A673 (cell line): ENCODE measurements around the gene DOK4. TPM values are rescaled to one million over a fixed set of nuclear protein-coding genes. Genes with fewer than 3 reads are reported as not detected.

Source experiments
- BruUV-seq: library from RNA; stranded (reverse); fragments of 400-500 nt; replicated peaks from 2 replicates; lab custom pipeline; 2021; lab: Mats Ljungman, UMichigan
- CTCF ChIA-PET: fragments of 300-600 bp; sonication (Branson Sonifier 250); formaldehyde crosslinking; loops from one replicate; lab custom pipeline; 2022; ENCODE audit warnings: antibody characterized with exemption; lab: Charles Lee
- POLR2A ChIA-PET: fragments of 300-600 bp; sonication (Branson Sonifier 250); formaldehyde crosslinking; loops from one replicate; lab custom pipeline; 2022; ENCODE audit warnings: antibody characterized with exemption; ENCODE audit not compliant: low non-redundant PET; lab: Charles Lee
- DNase-seq: peaks from one replicate; pipeline ENCODE4 v3.0.0-alpha.2; 2015; ENCODE audit warnings: low spot score
- H3K27ac ChIP-seq: fragments of 200-600 bp; sonication (generic); 2 replicates; pipeline ENCODE4 v1.5.1; 2016; ENCODE audit warnings: mixed run types, low read depth, mild to moderate bottlenecking, mixed read lengths, antibody characterized with exemption, low read length; ENCODE audit not compliant: poor library complexity, severe bottlenecking
- H3K27me3 ChIP-seq: fragments of 200-600 bp; sonication (generic); replicated peaks from 2 replicates; pipeline ENCODE4 v1.6.1; 2017; ENCODE audit warnings: mixed run types, low read depth, mild to moderate bottlenecking, mixed read lengths, antibody characterized with exemption, low read length; ENCODE audit not compliant: insufficient read depth, poor library complexity
- H3K36me3 ChIP-seq: fragments of 200-600 bp; sonication (generic); 2 replicates; pipeline ENCODE4 v1.6.1; 2016; ENCODE audit warnings: mixed run types, mild to moderate bottlenecking, mixed read lengths, antibody characterized with exemption, low read length; ENCODE audit not compliant: insufficient read depth, poor library complexity, severe bottlenecking
- H3K4me1 ChIP-seq: fragments of 200-600 bp; sonication (generic); 2 replicates; pipeline ENCODE4 v1.6.1; 2017; ENCODE audit warnings: mixed run types, mild to moderate bottlenecking, mixed read lengths, antibody characterized with exemption, low read length; ENCODE audit not compliant: insufficient read depth, poor library complexity, severe bottlenecking
- H3K4me3 ChIP-seq: fragments of 200-600 bp; sonication (generic); 2 replicates; pipeline ENCODE4 v1.5.1; 2016; ENCODE audit warnings: low read depth, mixed run types, mild to moderate bottlenecking, mixed read lengths, low read length; ENCODE audit not compliant: poor library complexity, severe bottlenecking
- H3K9me3 ChIP-seq: fragments of 200-600 bp; sonication (generic); 2 replicates; pipeline ENCODE4 v1.6.1; 2016; ENCODE audit warnings: mixed run types, low read depth, mild to moderate bottlenecking, mixed read lengths, antibody characterized with exemption, low read length; ENCODE audit not compliant: poor library complexity, severe bottlenecking
- EZH2 ChIP-seq: fragments of 200-600 bp; sonication (generic); IDR thresholded peaks from 2 replicates; pipeline ENCODE4 v1.6.1; 2017; ENCODE audit warnings: borderline replicate concordance, low read depth, mild to moderate bottlenecking, mixed read lengths, antibody characterized with exemption, low read length; ENCODE audit not compliant: poor library complexity, severe bottlenecking
- intact Hi-C: fragments of 100-400 bp; cut with micrococcal nuclease; formaldehyde crosslinking; loops from one replicate; pipeline ENCODE4 v1.10.0; 2022; ENCODE audit not compliant: unreplicated experiment
- total RNA-seq: library from RNA; stranded (reverse); gene quantifications from 2 replicates; pipeline ENCODE4 v1.2.3, GENCODE V29; 2021
- TF ChIP-seq, protein P1 (sequence below): fragments of 300-800, 200-600 bp; sonication (generic); conservative IDR thresholded peaks from 2 replicates; pipeline ENCODE4 v1.5.1; 2017; ENCODE audit warnings: low read depth, mild to moderate bottlenecking, antibody characterized with exemption, low read length, moderate library complexity, mixed read lengths

The DOK4 gene
- total RNA-seq, 1 experiment from 2014 or later: 14.3 TPM

GRCh38 chr16:57530522-57531252, 44.4 kb upstream of the DOK4 start:
- TF ChIP-seq EZH2: no peak
- TF ChIP-seq, protein P1, sequence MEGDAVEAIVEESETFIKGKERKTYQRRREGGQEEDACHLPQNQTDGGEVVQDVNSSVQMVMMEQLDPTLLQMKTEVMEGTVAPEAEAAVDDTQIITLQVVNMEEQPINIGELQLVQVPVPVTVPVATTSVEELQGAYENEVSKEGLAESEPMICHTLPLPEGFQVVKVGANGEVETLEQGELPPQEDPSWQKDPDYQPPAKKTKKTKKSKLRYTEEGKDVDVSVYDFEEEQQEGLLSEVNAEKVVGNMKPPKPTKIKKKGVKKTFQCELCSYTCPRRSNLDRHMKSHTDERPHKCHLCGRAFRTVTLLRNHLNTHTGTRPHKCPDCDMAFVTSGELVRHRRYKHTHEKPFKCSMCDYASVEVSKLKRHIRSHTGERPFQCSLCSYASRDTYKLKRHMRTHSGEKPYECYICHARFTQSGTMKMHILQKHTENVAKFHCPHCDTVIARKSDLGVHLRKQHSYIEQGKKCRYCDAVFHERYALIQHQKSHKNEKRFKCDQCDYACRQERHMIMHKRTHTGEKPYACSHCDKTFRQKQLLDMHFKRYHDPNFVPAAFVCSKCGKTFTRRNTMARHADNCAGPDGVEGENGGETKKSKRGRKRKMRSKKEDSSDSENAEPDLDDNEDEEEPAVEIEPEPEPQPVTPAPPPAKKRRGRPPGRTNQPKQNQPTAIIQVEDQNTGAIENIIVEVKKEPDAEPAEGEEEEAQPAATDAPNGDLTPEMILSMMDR: no peak
- peaks cover 19% of the 10 kb centered on the region for H3K4me1 ChIP-seq
- no peak for DNase-seq
- no peak overlapping the region for H3K4me3 ChIP-seq
- H3K27me3 ChIP-seq: no peaks in the 10 kb centered on the region
- no TSS peak for BruUV-seq
- no peak overlapping the region for H3K27ac ChIP-seq
- H3K9me3 ChIP-seq: no peaks in the 10 kb centered on the region
- POLR2A ChIA-PET: no interaction called here
- CTCF ChIA-PET: no interaction called here
- H3K36me3 ChIP-seq: no peaks in the 10 kb centered on the region
- intact Hi-C loops: no loop called here

GRCh38 chr16:57530104-57530521, 43.8 kb upstream of the DOK4 start:
- intact Hi-C loops: no loop called here
- DNase-seq: no peak
- H3K4me3 ChIP-seq: no peak overlapping the region
- POLR2A ChIA-PET: no interaction called here
- no peaks in the 10 kb centered on the region for H3K27me3 ChIP-seq
- no peak overlapping the region for H3K27ac ChIP-seq
- H3K9me3 ChIP-seq: no peaks in the 10 kb centered on the region
- CTCF ChIA-PET: no interaction called here
- no TSS peak for BruUV-seq
- TF ChIP-seq, protein P1: no peak
- no peak for TF ChIP-seq EZH2
- no peaks in the 10 kb centered on the region for H3K36me3 ChIP-seq
- H3K4me1 ChIP-seq: peaks cover 19% of the 10 kb centered on the region

DNA sequence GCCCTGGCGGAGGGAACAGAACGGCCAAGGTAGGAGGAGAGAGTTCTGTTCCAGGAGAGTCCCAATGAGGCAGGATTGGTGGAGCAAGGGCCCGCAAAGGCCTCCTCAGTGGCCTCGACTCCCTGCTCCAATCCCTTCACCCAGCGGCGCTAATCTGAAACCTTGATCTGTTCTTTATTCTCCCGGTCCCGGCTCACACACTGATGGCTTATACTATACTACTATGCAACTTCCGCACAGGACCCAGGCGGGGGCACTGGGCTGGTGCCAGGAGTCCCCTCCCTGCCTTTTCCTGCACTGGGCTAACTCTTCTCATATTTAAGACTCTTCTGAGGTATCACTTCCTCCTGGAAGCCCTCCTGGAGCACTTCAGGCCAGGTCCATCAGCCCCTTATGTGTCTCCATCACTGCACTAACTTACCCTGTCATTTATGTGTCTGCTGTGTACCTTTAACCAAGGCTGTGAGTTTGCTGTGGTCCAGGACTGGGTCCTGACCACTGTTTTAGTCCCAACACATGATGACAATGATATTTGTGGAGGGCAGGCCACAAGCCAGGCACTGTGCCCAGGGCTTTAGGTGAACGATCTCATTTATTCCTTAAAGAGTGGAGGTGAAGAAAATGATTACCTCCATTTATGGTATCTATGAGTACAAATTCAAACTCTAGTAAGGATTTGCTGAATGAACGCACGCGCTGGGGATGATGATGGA, 43.3 kb upstream of the DOK4 start:
- no TSS peak for BruUV-seq
- ChIA-PET POLR2A (no interaction called here), CTCF (no interaction called here)
- Histone ChIP-seq H3K27ac (no peak overlapping the region), H3K4me3 (no peak overlapping the region), H3K27me3 (no peaks in the 10 kb centered on the region), H3K36me3 (no peaks in the 10 kb centered on the region), H3K9me3 (no peaks in the 10 kb centered on the region), H3K4me1 (peaks cover 19% of the 10 kb centered on the region)
- intact Hi-C loops: no loop called here
- no peak for DNase-seq
- no peak for TF ChIP-seq EZH2
- TF ChIP-seq, protein P1: no peak
